Neural progenitor cell (in vitro differentiated cells): ENCODE measurements around the gene SS18L1. TPM values are rescaled to one million over a fixed set of nuclear protein-coding genes. Genes with fewer than 3 reads are reported as not detected.

Experiments used
- DNase-seq: peaks from one replicate; pipeline ENCODE4 v3.0.0-alpha.2; 2016; ENCODE audit warnings: low spot score
- H2AFZ ChIP-seq: fragments of 200-600 bp; sonication (generic); replicated peaks from 2 replicates; pipeline ENCODE4 v1.6.1; 2016; ENCODE audit warnings: antibody characterized with exemption
- H3F3A ChIP-seq: fragments of 200-600 bp; sonication (generic); 2 replicates; pipeline ENCODE4 v1.6.1; 2016; ENCODE audit warnings: antibody characterized with exemption, low read depth
- H3K27ac ChIP-seq: fragments of 200-600 bp; sonication (generic); 2 replicates; pipeline ENCODE4 v1.5.1; 2016; ENCODE audit warnings: mild to moderate bottlenecking
- H3K27me3 ChIP-seq: fragments of 200-600 bp; sonication (generic); 2 replicates; pipeline ENCODE4 v1.6.1; 2016; ENCODE audit warnings: mild to moderate bottlenecking, moderate library complexity
- H3K36me3 ChIP-seq: fragments of 200-600 bp; sonication (generic); 2 replicates; pipeline ENCODE4 v1.5.1; 2016
- H3K4me1 ChIP-seq: fragments of 200-600 bp; sonication (generic); 2 replicates; pipeline ENCODE4 v1.6.1; 2016; ENCODE audit warnings: mixed run types
- H3K4me2 ChIP-seq: fragments of 200-600 bp; sonication (generic); 2 replicates; pipeline ENCODE4 v1.6.1; 2016
- H3K4me3 ChIP-seq: fragments of 200-600 bp; sonication (generic); 2 replicates; pipeline ENCODE4 v1.5.1; 2016
- H3K79me2 ChIP-seq: fragments of 200-600 bp; sonication (generic); 2 replicates; pipeline ENCODE4 v1.6.1; 2016; ENCODE audit warnings: low read depth
- H3K9ac ChIP-seq: fragments of 200-600 bp; sonication (generic); 2 replicates; pipeline ENCODE4 v1.6.1; 2016
- H3K9me3 ChIP-seq: fragments of 200-600 bp; sonication (generic); 2 replicates; pipeline ENCODE4 v1.5.1; 2016; ENCODE audit warnings: low read depth
- H4K20me1 ChIP-seq: fragments of 200-600 bp; sonication (generic); 2 replicates; pipeline ENCODE4 v1.6.1; 2016; ENCODE audit warnings: low read depth
- H3K27ac Mint-ChIP-seq: 3 replicates; pipeline ENCODE4 v1.8.0; 2021; ENCODE audit warnings: mixed read lengths
- H3K27me3 Mint-ChIP-seq: 2 replicates; pipeline ENCODE4 v1.8.0; 2022; ENCODE audit warnings: low read depth, mild to moderate bottlenecking, inconsistent platforms, moderate library complexity, mixed read lengths; ENCODE audit not compliant: insufficient read depth
- H3K36me3 Mint-ChIP-seq: 3 replicates; pipeline ENCODE4 v1.8.0; 2021; ENCODE audit warnings: mixed read lengths
- H3K4me1 Mint-ChIP-seq: 3 replicates; pipeline ENCODE4 v1.8.0; 2021; ENCODE audit warnings: mixed read lengths
- H3K4me3 Mint-ChIP-seq: 3 replicates; pipeline ENCODE4 v1.8.0; 2021; ENCODE audit warnings: mild to moderate bottlenecking, moderate library complexity, mixed read lengths
- H3K9me3 Mint-ChIP-seq: 3 replicates; pipeline ENCODE4 v1.8.0; 2020; ENCODE audit warnings: mixed read lengths
- CTCF ChIP-seq: fragments of 200-600 bp; sonication (generic); IDR thresholded peaks from 2 replicates; pipeline ENCODE4 v1.5.1; 2017; ENCODE audit warnings: antibody characterized with exemption, mild to moderate bottlenecking
- EZH2 ChIP-seq: fragments of 200-600 bp; sonication (generic); IDR thresholded peaks from 2 replicates; pipeline ENCODE4 v1.6.1; 2017; ENCODE audit warnings: antibody characterized with exemption, mild to moderate bottlenecking, moderate library complexity
- EZH2phosphoT487 ChIP-seq: fragments of 200-600 bp; sonication (generic); IDR thresholded peaks from 2 replicates; pipeline ENCODE4 v1.6.1; 2017; ENCODE audit warnings: antibody characterized with exemption
- total RNA-seq: library from RNA; depleted of rRNA; stranded (reverse); fragments of >200 nt; gene quantifications from 2 replicates; pipeline ENCODE4 v1.2.3, GENCODE V29; 2015; ENCODE audit warnings: low replicate concordance

Gene SS18L1
- total RNA-seq, 1 donor from 2014 or later, result 25.5 TPM

- Histone ChIP-seq H3K4me3 (no peak overlapping the region), H3K27me3 (no peaks in the 10 kb centered on the region), H3K4me2 (no peak overlapping the region), H2AFZ (no peak overlapping the region), H4K20me1 (peaks cover 6% of the 10 kb centered on the region), H3F3A (no peaks in the 10 kb centered on the region), H3K4me1 (no peaks in the 10 kb centered on the region), H3K79me2 (no peaks in the 10 kb centered on the region), H3K9me3 (no peaks in the 10 kb centered on the region), H3K27ac (no peak overlapping the region), H3K36me3 (no peaks in the 10 kb centered on the region), H3K9ac (no peak overlapping the region)
- Mint-ChIP-seq H3K9me3 (no peaks in the 10 kb centered on the region), H3K4me1 (no peaks in the 10 kb centered on the region), H3K4me3 (no peak overlapping the region), H3K27ac (no peak overlapping the region), H3K36me3 (peaks cover 17% of the 10 kb centered on the region), H3K27me3 (no peaks in the 10 kb centered on the region)
- no peak for TF ChIP-seq EZH2phosphoT487
- no peak for TF ChIP-seq EZH2
- TF ChIP-seq CTCF, result no peak
- DNase-seq, result no peak
These were observed 52.2 kb downstream of the SS18L1 start for GRCh38 chr20:62195736-62196135.

- no peak overlapping the region for H3K4me3 ChIP-seq
- TF ChIP-seq EZH2phosphoT487 (no peak), CTCF (no peak), EZH2 (no peak)
- no peaks in the 10 kb centered on the region for H3K36me3 ChIP-seq
- H3K9ac ChIP-seq, result no peak overlapping the region
- H3K36me3 Mint-ChIP-seq, result peaks cover 15% of the 10 kb centered on the region
- no peaks in the 10 kb centered on the region for H3K9me3 ChIP-seq
- no peaks in the 10 kb centered on the region for H3K79me2 ChIP-seq
- no peak overlapping the region for H3K27ac Mint-ChIP-seq
- no peaks in the 10 kb centered on the region for H3K4me1 Mint-ChIP-seq
- no peaks in the 10 kb centered on the region for H3K4me1 ChIP-seq
- H3K9me3 Mint-ChIP-seq, result no peaks in the 10 kb centered on the region
- no peak overlapping the region for H2AFZ ChIP-seq
- no peaks in the 10 kb centered on the region for H3K27me3 Mint-ChIP-seq
- no peak overlapping the region for H3K27ac ChIP-seq
- peaks cover 6% of the 10 kb centered on the region for H4K20me1 ChIP-seq
- no peak overlapping the region for H3K4me2 ChIP-seq
- no peaks in the 10 kb centered on the region for H3K27me3 ChIP-seq
- no peak overlapping the region for H3K4me3 Mint-ChIP-seq
- H3F3A ChIP-seq, result no peaks in the 10 kb centered on the region
- DNase-seq, result no peak
These were observed 52.7 kb downstream of the SS18L1 start for GRCh38 chr20:62196286-62196685.

GRCh38 chr20:62197311-62197710 lies 53.7 kb downstream of the SS18L1 start:
- H3K4me1 Mint-ChIP-seq, result no peaks in the 10 kb centered on the region
- no peaks in the 10 kb centered on the region for H3K36me3 ChIP-seq

More at GRCh38 chr20:62197311-62197710, 53.7 kb downstream of the SS18L1 start:
- H3K4me2 ChIP-seq, result no peak overlapping the region
- DNase-seq, result no peak
- no peak overlapping the region for H3K4me3 ChIP-seq
- H3K27me3 ChIP-seq, result no peaks in the 10 kb centered on the region
- Mint-ChIP-seq H3K4me3 (no peak overlapping the region), H3K27me3 (no peaks in the 10 kb centered on the region), H3K36me3 (peaks cover 18% of the 10 kb centered on the region), H3K9me3 (no peaks in the 10 kb centered on the region), H3K27ac (no peak overlapping the region)
- H3F3A ChIP-seq, result no peaks in the 10 kb centered on the region
- H4K20me1 ChIP-seq, result peaks cover 6% of the 10 kb centered on the region
- H3K27ac ChIP-seq, result no peak overlapping the region
- no peaks in the 10 kb centered on the region for H3K79me2 ChIP-seq
- no peak overlapping the region for H2AFZ ChIP-seq
- H3K9me3 ChIP-seq, result no peaks in the 10 kb centered on the region
- TF ChIP-seq EZH2 (no peak), EZH2phosphoT487 (no peak), CTCF (no peak)
- H3K4me1 ChIP-seq, result no peaks in the 10 kb centered on the region
- no peak overlapping the region for H3K9ac ChIP-seq
